Stimulated activated CD4-positive, alpha-beta T cell treated with anti-CD3 and anti-CD28 coated beads, Interleukin-1b, Interleukin-23, amount 100 ng/mL, for 24 hours (primary cell): Measurements from ENCODE around the gene POLR2J.
"Not testable (repeated sequence)": the region's sequence is repeated elsewhere in the genome, so short reads cannot be mapped to it uniquely, and the experiment has no call there.

Source experiments
- DNase-seq, 4 experiments: peaks; one replicate each; pipeline ENCODE4 v3.0.0-alpha.2; 2020; ENCODE audit warnings: low read depth in 4 of 4, low spot score in 1 of 4

The POLR2J gene

DNA sequence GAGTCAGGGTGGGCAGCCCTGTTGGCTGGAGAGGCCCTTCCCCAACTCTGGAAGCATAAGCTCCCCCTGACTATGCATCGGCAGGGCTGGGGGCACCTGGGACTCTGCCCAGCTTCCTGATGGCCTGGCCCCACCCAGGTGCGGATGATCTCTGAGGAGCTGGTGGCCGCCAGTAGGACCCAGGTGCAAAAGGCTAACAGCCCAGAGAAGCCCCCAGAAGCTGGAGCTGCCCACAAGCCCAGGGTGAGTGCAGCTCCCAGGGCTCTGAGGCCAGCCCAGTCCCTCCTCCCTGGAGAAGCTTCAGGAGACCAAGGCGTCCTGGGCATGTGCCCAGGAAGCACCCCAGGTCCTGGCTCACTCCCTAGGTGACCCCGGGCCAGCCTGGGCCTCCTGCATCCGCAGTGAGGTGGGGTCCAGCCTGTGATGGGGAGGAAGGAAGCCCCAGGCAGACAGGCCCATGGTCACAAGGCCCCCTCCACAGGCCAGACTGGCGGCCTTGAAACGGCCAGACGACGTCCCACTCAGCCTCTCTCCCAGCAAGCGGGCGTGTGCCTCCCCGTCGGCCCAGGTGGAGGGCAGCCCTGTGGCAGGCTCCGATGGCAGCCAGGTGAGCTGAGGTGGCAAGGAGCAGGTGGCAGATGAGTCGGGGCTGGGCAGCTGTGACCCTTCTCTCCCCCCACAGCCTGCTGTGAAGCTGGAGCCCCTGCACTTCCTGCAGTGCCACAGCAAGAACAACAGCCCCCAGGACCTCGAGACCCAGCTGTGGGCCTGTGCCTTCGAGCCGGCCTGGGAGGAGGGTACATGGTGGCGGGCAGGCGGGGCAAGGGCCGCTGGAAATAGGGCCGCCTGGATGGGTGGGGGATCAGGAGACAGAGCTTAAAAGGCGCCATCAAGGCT is 10.9 kb downstream of the POLR2J start:
- no peak for DNase-seq

DNA sequence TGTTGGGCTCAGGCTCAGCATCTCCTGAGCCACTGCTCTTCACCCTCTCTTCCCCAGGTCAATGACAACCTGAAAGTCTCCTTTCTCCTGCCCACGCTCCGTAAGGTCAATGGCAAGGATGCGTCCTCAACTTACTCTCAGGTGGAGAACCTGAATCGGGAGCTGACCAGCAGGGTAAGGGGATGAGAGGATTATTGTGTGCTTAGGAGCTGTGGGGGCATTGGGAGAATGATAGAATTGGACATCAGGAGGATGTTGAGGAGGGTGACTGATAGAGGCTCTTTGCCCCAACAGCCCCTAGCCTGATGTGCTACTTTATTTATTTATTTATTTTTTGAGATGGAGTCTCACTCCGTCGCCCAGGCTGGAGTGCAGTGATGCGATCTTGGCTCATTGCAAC is 12.6 kb downstream of the POLR2J start:
- DNase-seq = no peak

DNA sequence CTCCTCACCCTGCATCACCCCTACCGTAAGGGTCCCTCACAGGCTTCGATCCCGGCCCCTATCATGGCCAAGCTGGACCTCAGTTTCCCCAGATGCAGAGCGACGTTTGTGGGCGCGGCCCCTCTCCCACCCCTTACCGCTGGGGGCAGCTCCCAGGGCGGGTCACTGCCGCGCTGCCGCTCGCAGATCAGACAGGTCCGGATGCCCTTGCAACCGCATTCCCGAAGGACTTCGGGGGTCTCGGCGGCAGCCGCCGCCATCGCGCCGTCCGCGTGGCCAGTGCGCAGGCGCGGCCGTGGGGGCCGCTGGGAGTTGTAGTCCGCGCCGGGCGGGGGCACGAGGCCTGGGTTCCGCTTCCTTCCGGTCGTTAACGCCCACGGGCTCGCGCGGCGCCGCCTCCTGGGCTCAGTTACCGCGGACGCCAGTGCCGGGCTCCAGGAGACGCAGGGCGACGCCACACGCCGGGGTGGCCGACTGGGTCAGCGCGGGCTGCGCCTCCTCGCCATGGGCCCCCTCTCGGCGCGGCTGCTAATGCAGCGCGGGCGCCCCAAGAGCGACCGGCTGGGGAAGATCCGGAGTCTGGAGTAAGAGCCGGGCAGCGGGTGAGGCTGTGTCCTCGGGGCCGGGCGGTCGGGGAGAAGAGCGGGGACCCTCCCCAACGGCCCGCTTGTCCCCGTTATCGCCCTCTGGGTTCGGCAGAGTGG is 14.0 kb downstream of the POLR2J start, which contains the start of the genes ALKBH4 and LRWD1:
ALKBH4 (minus strand) TSS at position 287 of the 704 bp plus-strand sequence; CDS start at position 260, 27 bp downstream.
LRWD1 (plus strand) TSS at position 408 of the 704 bp plus-strand sequence; CDS start at position 505, 97 bp downstream.
- peak; percentile 90 to 96 (median 94) for DNase-seq

DNA sequence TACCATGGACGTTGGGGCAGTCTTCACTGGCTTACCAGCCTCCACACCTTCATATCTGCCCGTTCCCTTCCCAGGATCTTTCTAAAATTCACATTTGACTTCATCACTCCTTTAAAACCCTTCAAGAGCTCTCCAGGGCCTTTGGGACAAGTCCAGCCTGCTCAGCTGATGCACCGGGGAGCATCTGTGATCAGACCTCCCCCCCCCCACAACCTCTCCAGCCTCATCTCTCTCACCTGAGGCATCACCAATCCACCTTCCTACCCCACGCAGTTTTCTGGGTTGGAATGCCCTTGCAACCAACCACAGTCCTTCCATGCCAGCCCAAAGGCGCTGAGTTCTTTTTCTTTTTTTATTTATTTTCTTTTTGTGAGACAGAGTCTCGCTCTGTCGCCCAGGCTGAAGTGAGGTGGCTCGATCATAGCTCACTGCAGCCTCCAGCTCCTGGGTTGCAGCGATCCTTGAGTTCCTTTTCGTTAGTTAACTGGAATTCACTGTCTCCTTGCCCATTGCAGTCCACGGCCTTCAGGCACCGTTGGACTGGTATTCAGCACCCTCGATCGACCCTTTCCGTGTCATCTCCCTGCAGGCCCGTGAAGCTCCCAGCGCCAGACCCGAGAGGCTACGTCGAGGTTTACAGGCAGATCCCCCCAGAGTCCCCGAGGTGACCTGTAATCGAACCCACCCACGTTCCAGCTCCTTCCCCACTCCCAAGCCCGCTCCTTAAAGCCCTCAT is 14.7 kb downstream of the POLR2J start:
- no peak for DNase-seq

DNA sequence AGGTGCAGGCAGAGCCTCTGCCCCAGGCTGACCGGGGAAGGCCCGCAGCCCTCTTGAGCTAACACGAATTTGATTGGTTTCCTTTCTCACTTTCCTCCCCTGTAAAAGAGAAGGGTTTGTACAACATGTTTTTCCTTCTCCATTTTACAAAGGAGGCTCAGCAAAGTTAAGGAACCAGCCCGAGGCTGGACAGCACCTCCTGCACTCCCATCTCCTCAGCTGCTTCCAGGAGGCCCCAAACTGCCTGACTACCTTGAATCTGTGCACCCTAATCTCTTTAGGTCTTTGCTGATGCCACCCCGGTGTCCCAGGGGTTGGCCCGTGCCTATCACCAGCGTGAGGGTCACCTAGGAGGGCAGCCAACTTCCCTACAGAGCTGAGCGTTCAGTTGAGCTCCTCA is 18.3 kb downstream of the POLR2J start:
- DNase-seq = no peak

DNA sequence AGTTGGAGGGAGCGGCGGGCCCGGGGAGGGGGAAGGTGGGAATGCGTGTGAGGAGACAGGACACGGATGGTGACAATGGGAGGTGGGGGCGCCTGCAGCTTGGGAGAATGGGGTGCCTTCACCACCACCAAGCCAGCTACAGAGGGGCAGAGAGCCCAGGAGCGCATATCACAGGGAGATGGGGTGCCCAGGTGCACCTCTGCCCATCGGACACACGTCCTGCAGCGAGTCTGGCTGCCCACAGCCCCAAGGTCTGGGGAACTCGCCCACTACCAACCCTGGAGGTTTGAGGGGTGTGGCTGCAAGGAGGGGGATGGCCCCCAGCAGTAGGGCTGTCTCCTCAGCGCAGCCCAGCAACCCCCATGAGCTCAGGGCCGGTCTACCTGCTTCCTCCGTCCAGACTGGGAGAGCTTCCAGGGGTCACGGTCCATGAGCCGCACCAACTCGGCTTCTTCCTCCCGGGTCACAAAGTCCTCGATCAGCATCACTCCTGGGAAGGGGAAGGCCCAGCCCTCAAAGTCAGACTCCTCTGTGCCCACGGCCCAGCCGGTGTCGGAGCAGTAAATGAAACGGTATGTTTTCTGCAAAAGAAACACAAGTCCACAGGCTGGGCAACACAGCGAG is 19.4 kb downstream of the POLR2J start:
- no peak for DNase-seq

DNA sequence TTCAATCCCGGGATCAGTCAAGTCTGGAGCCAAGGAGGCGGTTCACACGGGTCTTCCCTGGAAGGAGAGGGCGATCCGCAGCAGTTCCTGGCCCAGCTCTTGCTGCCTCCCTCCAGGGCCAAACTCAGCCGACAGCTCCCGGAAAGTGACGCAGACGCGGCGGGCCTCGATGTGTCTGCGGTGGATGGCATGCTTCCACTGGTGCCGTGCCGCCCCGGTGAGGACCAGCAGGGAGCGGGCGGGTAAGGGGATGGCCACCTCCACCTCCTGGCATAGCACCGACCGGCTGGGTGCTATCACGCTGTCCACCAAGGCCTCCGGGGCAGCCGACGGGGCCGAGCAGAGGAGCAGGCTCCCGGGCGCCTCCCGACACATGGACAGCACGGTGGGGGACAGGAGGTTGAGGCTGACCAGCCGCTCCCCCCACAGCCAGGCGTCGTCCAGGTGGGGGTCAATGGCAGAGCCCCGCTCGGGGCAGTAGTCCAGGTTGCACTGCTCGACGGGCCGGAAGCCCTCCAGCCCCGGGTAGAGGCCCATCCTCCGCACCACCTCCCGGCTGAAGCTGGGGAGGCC is 21.3 kb downstream of the POLR2J start:
- no peak for DNase-seq

DNA sequence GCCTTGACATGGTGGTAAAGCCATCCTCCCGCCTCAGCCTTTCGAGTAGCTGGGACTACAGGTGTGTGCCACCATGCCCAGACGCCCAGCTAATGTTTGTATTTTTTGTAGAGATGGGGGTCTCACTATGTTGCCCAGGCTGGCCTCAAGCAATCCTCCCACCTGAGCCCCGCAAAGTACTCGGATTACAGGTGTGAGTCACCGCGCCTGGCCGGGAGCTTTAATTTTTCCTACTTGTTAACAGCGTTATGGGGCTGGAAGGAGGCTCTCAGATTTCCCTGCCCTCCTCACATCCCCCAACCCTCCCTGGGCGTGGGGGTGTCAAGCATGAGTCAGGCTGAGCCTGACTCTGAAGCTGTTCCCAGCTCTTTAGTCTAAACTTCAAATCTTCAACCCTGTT is 22.4 kb downstream of the POLR2J start:
- DNase-seq = no peak

DNA sequence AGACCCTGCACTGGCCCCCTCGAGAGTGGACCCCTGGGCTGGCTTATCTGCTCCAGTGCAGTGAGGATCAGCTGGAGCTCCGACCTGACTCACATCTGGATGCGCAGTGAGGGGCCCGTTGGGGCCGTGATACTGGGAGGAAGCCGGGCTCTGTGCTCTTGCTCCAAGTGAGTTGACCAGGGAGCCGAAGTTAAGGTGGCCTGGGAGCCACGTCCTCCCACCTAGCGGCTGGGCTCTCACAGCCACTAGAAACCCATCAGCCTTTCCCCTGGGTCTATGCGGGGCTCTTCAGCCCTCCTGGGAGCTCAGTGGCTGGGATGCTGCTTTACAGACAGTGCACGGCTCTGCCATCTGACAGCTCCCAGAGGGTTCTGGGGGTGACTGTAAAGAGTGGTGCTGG is 23.1 kb downstream of the POLR2J start:
- no peak for DNase-seq

DNA sequence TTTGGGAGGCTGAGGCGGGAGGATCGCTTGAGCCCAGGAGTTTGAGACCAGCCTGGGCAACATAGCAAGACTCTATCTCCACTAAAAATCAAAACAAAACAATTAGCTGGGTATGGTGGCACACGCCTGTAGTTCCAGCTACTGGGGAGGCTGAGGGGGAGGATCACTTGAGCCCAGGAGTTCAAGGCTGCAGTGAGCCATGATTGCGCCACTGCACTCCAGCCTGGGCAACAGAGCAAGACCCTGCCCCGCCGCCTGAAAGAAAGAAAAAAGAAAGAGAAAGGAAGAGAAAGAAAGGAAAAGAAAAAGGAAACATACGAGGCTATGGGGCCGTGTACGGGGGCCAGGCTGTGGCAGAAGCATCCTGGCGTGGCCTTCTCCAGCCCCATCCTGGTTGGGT is 23.8 kb downstream of the POLR2J start:
- DNase-seq = not testable (repeated sequence)

DNA sequence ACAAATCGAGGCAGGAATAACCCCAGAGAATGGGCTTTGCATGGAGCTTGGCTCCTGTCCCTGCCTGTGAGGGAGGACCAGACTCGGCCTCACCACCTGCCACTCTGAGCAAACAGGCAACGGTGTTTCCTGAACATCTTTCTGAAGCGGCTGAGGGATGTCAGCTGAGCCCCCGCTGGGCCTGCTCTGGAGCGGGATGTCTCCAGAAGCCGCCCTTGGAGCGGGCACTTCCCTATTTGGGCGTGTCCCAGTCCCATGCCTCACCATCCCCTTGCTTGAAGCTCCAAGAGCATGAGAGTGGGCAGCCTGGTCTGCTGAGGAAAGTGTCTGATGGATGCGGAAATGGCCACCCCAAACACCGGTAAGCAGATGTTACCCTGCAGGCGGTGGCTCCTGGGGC is 24.3 kb downstream of the POLR2J start:
- no peak for DNase-seq

DNA sequence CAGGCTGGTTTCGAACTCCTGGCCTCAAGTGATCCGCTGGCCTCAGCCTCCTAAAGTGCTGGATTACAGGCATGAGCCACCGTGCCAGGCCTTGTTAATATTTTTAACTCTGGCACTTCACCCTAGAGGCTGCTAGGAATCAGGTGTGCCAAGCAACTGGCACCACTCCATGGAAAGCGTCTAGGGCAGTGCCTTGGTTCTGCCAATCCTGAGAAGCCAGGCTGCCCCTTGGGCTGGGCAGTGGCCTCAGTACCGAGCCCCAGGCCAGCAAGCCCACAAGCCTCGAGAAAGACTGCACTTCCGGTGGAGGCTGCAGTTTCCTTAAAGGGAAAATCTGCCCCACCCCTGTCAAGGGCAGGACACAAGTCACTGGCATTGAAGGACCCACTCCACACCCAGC is 25.4 kb downstream of the POLR2J start:
- no peak for DNase-seq

DNA sequence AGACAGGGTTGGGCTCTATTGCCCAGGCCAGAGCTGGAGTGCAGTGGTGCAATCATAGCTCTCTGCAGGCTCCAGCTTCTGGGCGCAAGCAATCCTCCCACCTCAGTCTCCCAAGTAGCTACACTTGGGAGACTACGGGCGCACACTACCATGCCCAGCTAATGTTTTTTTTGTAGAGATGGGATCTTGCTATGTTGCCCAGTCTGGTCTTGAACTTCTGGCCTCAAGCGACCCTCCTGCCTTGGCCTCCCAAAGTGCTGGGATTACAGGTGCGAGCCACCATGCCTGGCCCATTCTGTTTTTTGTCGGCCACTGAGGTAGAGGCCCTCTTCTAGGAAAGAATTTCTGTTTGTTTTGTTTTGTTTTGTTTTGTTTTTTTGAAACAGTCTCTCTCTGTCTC is 26.3 kb downstream of the POLR2J start:
- no peak for DNase-seq

DNA sequence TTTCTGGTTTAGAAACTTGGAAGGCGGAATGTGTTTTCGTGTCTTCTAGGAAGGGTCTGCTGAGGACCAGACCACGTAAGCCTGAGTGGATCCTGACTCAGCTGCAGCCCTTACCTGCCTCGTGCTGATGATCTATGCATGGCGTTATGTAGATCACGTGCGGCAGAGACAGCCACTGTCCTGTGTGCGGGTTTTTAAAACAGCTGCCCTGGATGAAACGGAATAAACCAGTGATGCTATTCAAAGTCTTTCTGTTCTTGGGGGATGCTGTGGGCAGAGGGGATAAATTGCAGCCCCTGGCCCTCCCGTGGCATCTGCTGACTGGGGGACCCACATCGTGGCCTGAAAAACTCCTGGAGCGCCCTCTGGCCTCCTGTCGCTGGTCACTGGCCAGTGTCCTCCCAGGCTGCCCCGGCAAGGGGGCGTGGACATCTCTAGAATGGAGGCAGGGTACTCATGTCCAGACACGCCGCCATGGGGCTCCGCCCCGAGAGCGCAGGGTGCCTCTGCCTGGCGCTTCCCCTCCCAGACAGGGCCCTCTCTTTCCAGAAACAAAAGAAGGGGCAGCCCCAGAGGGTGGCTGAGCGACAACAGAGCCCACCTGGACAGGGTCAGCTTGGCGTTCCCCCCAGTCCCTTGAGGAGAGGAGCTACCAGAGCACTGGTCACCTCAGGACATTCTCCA is 27.2 kb downstream of the POLR2J start:
- no peak for DNase-seq

DNA sequence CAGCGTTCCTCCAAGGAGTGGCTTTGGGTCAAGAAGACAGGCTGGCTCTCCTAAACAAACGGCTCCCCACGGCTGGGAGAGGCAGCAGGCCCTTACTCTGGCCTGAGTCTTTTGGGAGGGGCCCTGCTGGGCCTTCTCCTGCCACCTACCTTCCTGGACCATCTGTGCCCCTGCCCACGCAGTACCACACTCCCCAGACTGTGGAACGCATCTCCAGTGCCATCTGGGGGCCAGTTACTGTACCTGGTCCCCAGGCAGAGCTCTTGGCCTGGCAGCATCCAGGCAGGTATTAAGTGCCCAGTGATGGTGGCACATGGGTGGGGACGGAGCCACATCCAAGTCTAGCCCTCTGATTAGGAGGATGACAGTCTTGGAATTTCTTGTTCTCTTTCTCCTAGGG is 28.5 kb downstream of the POLR2J start:
- no peak for DNase-seq

DNA sequence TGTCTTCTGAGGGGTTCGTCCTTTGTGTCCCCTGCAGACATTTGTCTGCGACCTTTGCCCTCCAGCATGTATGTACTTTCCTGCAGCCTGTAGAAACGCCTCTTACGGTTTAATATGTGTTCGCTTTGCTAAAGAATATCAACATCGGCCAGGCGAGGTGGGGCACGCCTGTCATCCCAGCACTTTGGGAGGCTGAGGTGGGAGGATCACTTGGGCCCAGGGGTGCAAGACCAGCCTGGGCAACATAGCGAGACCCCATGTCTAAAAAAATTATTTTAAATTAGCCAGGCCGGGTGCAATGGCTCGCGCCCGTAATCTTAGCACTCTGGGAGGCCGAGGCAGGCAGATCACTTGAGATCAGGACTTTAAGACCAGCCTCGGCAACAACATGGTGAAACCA is 29.6 kb downstream of the POLR2J start:
- DNase-seq = no peak

DNA sequence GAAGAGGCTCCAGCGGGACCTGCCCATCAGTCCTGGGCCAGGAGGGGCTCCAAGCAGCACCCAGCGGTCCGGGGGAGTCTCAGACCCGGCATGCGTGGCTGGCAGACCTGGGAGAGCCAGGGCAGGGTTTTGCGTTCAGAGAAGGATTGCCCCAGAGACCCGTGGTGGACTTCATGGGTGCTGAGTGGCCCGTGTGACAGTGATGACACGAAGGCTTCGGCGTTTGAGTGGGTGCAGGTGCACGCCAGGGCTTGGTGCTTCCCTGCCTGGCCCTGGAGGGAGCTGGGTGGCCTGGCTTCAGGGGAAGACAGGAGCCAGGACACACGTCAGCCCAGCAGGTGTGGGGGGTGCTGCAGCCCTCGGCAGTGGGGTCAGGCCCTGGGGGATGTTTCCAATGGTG is 31.4 kb downstream of the POLR2J start:
- DNase-seq = no peak

DNA sequence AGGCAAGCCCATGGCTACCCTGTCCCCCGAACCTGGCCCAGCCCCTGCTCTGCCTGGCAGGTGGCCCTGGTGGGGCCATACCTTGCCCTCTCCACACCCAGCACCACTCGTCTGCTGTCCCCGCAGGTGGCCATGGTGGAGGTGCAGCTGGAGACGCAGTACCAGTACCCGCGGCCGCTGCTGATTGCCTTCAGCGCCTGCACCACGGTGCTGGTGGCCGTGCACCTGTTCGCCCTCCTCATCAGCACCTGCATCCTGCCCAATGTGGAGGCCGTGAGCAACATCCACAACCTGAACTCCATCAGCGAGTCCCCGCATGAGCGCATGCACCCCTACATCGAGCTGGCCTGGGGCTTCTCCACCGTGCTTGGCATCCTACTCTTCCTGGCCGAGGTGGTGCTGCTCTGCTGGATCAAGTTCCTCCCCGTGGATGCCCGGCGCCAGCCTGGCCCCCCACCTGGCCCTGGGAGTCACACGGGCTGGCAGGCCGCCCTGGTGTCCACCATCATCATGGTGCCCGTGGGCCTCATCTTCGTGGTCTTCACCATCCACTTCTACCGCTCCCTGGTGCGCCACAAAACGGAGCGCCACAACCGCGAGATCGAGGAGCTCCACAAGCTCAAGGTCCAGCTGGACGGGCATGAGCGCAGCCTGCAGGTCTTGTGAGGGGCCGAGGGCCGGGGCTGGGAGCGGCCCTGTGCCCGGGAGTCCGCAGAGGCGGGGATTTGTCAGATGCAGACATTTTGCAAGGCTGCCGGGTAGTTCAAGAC is 32.1 kb downstream of the POLR2J start:
- DNase-seq = no peak

DNA sequence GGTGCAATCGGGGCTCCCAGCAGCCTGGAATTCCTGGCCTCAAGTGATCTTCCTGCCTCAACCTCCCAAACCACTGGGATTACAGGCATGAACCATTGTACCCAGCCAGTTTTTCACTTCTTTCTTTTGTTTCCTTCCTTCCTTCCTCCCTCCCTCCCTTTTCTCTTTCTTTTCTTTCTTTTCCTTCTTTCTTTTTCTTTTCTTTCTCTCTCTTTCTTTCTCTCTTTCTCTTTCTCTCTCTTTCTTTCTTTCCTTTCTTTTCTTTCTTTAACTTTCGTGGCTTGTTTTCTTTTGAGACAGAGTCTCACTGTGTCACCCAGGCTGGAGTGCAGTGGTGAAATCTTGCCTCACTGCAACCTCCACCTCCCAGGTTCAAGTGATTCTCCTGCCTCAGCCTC is 33.0 kb downstream of the POLR2J start:
- no peak for DNase-seq
